GM19395 (cell line): Measurements from ENCODE around the gene JOSD1.

Source experiments
- ATAC-seq: cut with Tn5 transposase; IDR thresholded peaks from one replicate; pipeline ENCODE4 v1.9.1; 2021; ENCODE audit warnings: mild to moderate bottlenecking, moderate library complexity; ENCODE audit not compliant: unreplicated experiment

JOSD1 gene

DNA sequence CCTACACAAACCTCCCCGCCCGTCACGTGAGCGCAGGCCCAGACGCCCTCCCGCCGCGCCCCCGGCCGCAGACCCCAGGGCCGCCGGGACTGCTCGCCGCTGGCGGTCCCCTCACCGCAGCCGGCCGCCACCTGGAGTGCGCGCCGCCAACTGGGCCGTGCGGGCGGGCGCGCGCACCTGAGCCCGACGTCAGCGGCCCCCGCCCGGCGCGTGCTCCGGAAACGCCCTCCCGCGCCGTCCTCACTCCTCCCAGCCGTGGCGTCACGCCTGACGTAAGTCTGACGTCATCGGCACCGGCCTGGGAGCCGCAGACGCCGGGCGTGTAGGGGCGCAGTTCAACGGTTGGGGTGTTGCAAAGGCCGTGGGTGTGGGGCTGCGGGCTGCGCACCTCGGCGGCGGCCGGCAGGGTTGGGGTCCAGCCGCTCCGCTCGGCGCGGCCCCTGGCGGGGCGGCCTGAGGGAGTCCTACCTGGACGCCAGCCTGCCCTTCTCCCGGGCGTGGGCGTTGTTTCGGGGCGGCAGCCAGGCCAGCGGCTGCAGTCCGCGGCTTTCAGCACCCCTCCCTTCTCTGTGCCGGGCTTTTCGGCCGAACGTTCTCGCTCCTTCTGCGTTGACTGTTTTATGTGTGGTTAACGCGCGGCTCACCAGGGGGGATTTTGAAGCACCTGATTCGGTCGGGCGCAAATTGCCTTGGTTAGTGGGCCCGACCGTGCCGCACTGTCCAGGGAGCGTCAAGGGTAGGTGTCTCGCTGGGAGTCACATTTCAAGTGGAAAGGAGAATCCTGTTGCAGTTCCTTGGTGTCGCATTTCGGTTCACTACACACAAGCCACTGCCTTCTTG is at the start of gene JOSD1:
Gene JOSD1, minus strand, starts transcription at position 155 of the 840 bp plus-strand sequence. CDS start 956 bp downstream, outside the sequence.
- peak; percentile 32 for ATAC-seq

DNA sequence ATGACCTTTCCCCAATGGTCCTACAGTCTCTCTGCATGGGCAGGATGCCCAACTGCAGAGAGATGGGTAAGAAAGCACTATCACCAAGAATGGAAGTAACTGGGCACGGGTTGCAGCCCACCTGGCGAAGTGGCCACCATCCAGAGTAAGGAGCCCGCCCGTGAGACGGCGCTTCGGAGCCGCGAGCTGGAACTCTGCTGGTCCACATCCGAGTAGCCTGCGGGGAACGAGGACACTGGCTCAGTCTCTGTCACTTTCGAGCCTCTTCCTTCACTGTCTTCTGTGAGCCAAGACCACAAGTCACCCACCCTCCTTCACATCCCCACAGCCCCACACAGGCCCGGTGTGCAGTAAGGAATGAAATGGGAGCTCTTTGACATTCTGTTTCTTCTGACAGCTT is 49.4 kb upstream of the JOSD1 start:
- no peak for ATAC-seq

DNA sequence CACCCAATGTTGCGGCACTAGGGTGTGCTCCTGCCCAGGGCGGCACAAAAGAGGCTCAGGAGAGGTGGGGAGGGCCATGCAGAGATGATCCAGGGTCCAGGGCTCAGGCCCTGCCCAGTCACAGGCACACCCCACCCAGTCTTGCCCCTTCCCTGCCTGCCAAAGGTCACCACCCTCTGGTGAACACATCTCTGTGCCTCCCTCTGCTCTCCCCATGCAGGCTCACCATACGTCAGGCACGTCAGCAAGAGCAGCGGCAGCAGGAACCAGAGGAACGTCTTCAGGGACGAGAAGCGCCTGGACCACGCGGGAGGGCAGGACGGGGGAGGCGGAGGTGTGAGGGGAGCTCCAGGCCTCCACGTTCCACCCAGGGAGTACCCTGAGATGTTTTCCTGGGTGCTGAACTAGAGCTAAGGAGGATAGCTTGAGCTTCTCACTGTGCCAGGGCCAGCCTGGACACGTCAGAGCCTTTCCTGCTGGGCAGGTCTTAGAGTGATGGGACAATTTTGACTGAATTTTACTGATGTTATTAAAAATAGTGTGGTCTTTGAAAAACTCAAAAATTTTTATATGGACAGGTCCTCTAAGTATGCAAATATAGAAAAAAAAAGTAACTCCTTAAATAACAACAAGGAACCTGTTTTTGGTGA is 47.9 kb upstream of the JOSD1 start:
- ATAC-seq: no peak

DNA sequence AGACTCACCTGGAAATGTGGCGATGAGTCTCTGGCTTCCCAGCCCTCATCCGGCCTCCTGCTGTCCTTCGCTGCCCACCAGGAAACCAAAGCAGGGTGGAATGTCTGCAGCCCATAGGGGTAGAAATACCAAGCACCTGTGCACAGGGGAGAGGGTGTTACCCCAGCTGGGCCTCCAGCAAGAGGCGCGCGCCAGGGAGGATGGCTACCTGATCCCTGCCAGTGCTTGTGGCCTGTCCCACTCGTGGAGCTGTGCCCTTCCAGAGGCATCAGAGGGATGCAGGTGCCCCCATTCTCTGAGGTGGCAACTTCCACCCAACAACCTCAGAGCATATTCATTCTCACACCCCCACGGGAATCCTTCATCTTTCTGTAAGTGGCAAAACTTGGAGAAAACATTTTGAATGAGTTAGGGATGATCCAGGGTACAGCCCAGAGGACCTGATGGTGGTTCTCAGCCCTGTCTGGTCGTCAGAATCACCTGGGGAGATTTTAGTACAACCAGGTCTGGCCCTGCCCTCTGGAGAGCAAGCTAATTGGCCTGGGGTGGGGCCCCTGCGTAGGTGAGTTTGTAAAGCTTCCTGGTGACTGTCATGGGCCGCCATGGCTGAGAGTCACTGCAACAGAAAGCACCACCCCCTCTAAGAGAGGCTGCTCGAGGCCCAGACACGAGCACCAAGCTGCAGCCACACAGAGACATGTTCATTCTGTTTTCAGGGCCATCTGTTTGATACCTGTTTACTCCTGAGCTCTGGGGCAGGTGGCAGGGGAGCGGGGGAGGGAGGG is 45.1 kb upstream of the JOSD1 start:
- ATAC-seq: no peak

DNA sequence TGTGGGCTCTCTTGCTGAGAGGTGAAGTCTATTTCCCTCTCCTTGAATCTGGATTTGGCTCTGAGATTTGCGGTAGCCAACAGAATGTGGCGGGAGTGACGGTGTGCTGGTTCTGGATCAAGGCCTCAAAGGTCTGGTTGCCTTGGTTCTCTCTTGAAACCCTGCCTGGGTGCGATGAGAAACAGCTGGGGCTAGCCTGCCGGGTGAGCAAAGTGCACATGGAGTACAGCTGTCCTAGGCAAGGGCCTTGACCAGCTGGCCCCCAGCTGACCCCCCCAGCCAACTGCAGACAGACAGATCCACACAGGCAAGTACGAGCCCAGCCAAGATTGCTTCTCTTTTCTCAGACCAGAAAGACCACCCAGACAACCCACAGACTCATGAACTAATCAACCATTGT is 44.2 kb upstream of the JOSD1 start:
- no peak for ATAC-seq

DNA sequence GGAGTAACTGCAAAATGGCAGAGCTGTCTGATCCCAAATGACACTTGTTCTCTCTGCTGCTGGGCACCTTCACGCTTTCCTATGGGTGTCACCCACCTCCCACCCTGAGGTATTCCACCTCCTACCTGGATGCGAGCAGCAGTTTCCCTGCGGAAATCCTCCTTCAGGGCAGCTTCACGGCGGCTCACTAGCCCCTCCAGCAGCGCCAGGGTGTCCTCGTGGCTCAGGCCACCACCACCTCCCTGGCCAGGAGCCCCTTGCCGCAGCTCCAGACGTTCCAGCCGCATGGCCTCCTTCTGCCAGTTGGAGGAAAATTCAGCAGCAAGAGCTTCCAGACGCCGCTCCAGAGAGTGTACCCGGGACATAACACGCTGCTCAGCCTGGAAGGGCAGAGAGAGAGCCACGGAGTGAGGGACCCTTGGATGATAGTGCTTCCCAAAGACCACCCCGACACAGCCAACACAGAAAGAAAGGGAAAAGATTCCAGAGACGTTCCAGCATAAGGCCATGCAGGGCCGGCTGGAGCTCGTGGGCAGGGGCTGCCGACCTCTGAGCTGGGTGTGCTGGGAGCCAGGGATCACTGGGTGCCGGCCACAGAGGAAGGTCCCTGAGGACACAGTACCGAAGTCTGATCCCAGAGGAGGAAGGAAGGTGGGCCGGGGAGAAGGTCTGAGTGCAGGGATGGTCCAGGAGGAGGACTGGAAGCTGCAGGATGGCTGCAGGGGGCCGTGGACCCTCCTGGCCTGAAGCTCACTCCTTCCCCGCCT is 41.6 kb upstream of the JOSD1 start:
- ATAC-seq: no peak

DNA sequence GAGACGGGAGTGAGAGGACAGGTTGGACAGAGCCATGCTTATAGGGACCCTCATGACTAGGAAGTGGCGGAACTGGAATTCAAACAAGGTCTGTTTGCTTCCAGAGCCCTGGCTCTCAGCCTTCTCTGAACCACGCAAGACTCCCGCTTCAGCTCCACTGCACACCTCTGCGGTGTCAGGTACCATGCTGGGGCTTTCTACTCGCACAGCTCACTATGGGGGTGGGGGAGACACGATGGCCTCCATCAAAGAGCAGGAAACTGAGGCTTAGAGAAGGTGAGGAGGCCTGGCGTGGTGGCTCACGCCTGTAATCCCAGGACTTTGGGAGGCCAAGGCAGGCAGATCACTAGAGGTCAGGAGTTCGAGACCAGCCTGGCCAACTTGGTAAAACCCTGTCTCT is 40.8 kb upstream of the JOSD1 start:
- no peak for ATAC-seq

DNA sequence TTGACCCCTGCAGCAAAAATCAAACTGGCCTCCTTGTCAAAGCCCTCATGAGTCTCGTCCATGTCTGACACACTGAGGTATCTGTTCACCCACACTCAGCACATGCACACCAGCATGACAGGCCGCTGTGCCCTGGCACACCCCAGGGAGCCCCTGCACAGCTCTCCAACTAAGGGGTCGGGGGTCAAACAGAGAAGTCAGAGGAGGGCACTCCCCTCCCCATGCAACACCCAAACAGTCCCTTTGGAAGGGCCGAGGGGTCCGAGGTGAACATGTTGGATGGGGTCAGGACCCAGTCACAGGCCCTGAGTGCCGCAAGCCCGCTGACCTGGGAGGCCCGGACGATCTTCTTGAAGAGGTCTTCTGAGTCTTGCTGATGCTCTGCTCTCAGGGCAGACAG is 40.4 kb upstream of the JOSD1 start:
- ATAC-seq: no peak

DNA sequence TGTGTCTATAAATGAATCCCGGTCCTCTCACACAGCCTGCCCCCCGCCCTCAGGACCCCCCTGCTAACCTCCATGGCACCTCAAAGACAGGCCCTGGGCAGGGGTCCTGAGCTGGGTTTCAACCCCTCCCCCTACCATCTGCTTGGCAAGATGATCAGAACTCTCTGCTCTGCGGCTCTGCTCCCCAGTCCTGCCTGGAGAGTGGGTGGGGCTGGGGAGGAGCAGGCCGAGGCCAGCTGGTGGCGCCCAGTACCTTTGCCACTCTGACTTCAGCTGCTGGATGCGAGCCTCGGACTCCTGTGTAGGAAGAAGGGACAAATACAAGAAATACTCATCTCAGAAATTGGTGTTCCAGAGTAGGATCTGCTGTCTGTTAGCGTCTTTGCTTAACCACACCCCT is 40.0 kb upstream of the JOSD1 start:
- no peak for ATAC-seq

DNA sequence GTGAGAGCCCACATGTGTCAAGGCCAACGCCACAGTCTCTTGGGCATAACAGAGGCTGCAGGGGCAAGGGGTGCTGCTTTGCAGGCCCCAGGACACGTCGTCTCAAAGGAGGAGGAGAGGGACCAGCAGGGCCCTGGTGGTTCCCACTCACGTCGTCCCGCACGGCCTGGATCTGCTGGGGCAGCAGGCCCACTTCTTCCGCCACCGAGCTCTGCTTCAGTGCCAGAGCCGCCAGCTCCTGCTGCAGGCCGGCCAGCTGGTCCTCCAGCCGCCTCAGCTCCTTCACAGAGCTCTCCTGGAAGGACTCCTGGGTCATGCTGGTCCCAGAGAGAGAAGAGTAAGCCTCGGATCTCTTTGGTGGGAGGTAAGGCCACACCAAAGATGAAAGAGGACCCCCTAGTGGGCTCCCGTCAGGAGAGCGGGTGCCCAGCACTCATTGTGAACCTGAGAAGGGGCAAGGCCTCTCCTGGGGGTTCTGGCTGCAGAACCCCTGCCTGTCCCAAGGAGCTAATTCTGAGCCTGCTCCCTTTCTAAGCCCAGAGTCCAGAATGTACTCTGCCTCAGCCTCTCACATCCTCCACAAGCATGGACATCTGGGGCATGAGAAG is 39.5 kb upstream of the JOSD1 start:
- no peak for ATAC-seq

DNA sequence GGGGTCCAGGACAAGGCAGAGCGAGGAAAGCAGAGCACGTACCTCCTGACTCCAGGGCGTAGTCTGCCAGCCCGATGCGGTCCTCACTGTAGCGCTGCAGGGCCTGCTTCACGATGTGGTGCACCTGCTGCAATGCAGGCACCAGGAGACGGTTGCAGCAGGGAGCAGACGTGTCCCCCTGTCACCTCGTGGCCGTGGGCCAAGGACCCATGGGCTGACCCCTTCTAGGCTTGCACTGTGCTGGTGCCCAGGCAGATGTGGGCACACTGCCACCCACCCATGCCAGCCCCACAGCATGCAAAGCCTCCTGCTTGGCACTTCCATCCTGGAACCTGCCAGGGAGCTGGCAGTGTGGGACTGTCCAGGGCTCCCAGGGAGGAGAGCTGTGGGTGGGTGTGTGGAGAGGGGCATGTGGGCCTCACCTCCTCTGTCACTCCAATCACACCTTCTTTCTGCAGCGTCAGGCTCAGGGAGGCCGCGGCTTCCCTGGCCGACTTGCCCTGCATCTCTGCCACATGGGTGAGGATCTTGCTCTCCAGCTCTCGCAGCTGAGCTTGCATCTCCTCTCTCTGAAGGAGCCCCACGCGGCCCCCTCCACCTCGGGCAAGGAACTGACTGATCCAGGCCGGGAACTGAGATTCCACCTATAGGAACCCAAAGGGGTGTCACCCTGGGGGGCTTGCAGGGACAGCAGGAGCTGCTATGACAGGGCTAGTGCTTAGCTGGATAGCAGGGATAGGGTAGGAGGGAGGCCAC is 38.7 kb upstream of the JOSD1 start:
- ATAC-seq: no peak

DNA sequence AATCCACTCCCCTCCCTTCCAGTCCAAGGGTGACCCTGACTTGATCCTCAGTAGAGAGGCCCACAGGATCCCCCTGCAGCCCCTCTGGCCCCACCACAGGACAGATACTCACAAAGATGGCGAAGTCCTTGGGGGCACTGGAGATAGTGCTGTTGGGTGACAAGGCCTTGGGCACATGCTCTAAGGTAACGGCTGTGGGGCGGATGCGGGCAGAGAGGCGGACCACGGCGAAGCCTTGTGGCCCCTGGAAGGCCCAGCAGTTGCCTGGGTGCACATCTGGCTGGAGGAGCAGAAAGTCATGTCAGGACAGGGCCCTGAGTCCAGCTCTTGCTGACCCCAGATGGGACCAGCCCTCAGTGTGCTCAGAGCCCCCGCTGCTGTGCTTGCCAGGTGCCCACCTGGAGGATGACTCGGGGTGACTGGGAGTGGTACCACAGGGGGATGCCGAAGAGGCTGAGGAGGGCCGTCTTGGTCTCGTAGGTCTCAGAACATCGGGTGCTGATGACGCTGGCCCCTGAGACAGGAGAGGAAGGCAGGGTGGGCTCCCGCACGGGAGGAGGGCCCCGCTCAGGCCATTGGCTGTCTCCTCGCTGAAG is 37.8 kb upstream of the JOSD1 start:
- ATAC-seq: no peak

DNA sequence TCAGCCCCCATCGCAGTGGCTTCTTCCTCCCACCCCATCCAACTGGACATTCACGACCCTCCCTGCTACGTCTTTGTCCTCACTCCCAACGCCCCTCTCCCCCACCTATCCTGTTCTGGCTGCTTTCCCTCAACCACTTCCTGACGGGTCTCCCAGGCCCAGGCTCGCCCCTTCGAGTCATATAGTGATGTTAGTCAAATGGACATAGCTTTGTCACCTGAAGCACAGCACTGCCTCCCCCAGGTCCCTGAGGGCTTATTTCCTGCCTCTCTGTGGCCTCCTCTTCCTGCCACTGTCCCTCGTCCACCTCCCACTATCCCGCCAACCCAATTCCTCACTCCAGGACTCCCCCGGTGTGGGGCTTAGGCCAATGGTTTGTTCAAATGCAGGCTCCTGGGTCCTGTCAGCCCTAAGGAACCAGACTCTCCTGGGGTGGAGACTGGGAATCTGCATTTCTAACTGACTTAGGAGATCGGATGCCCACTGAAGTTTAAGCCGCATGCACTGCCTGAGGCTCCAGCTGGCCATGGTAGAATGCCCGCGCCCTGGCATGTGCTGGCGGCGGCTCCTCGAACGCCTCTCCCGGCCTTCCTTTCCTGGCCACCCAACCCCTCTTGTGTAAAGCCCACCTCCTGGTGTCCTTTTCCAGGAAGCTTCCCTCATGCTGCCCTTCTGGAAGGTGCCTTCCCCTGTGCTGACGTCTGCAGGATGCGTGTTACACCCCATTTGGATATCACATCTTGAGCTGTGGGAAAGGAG is 36.7 kb upstream of the JOSD1 start:
- ATAC-seq: no peak

DNA sequence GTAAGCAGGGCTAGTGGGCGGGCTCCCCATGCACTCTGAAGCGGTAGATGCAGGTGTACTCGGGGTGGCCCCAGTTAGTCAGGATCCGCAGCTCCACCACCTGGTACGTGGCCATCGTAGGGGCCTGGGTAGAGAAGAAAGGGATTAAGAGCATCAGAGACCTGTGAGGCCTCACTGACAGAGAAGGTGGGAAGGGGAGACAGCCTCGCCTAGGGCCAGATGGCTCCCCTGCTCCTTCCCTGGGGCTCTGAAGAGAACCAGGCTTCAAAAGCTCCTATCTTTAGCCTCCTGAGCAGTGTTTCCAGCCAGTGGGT is 35.5 kb upstream of the JOSD1 start:
- no peak for ATAC-seq

DNA sequence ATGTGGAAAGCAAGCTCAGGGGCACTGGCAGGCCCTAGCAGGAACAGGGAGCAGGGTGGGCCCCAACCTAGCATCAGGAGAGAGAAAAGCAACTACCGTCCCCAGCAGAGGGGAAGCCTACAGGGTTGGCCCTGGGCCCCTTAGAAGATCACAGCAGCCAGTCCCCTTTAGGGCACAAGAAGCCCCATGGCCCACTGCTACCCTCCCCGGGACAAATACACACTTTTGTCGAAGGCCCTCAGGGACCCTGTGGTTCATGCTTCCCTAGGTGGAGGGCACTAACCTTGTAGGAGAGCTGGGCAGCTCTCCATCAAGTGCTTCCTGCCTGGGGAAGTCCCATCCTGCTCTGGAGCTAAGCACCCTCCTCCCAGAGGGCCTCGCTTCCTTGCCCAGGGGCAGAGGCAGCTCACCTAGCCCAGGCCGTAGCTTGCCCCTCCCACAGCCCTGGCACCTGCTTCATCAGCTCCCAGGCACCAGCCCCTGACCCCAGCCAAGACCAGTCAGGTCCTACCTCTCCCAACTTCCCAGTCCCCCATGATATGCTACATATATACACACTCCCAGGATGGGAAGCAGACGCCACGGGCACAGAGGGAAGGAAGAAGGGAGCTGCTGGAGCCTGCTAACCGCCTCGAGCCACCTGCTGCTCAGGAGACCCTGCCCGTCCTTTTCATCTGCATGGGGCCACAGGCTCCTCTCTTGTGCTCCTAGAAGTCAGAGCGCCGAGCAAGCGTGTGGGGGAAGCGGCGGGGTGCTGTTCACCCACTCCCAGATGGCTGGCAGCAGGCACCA is 34.9 kb upstream of the JOSD1 start:
- ATAC-seq: no peak

DNA sequence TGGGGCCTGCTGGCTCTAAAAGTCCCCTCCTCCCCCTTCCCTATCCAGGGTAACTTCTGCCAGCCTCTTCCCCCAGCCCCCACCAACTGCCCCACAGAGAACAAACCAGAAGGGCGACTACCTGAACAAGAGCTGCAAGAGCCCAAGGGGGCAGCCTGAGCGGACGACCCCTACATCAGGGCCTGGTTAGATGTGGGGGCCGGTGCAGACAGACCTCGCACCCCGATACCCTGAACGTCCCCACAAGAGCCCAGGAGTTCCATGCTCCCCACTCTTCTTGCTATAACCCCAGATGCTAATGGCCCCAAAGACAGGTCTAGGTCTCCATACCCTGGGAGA is 34.4 kb upstream of the JOSD1 start:
- no peak for ATAC-seq

DNA sequence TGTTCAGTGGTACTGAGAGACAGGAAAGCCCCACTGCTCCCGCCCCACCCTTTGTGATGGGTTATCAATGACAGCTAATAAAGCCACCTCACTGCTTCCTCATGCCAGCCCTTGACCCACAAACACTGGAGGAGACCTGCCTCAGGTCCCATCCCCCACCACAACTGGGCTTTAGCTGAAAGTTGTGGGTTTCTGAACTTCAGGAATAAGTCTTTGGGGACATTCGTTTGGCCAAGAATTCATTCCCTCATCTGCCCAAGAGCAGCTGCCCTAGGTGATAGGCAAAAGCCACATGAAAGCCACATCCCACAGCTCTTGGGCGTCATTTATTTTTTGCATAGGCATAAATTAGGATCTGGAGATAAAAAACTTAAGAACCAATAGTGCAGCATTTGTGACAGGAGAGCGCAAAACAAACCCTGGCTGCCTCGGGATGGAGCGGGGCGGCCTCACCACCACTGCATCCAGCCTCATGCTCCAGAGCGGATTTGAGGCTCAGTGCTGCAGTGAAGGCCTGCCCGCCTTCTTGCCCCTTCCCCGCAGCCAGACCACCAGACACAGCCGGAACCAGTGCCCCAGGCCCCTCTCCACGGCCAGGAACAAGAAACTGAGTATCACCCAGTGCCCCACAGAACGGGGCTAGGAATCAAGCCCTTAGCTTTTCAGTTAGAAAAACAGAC is 33.8 kb upstream of the JOSD1 start:
- ATAC-seq: no peak
